Neural crest cell (in vitro differentiated cells): ENCODE data around the gene HAO1. TPM values are rescaled to one million over a fixed set of nuclear protein-coding genes. Genes with fewer than 3 reads are reported as not detected.

Source experiments
- DNase-seq: peaks from one replicate; pipeline ENCODE4 v3.0.0; 2021; ENCODE audit warnings: low read depth, mixed read lengths, low spot score
- H3K27ac Mint-ChIP-seq: one replicate; pipeline ENCODE4 v1.8.0; 2021; ENCODE audit warnings: mild to moderate bottlenecking, mixed read lengths; ENCODE audit not compliant: unreplicated experiment
- H3K27me3 Mint-ChIP-seq: 2 replicates; pipeline ENCODE4 v1.8.0; 2021; ENCODE audit warnings: low read depth, mild to moderate bottlenecking, mixed read lengths
- H3K36me3 Mint-ChIP-seq: 2 replicates; pipeline ENCODE4 v1.8.0; 2021; ENCODE audit warnings: low read depth, mild to moderate bottlenecking, mixed read lengths
- H3K4me1 Mint-ChIP-seq: 2 replicates; pipeline ENCODE4 v1.8.0; 2021; ENCODE audit warnings: mixed read lengths
- H3K4me3 Mint-ChIP-seq: one replicate; pipeline ENCODE4 v1.8.0; 2021; ENCODE audit warnings: mild to moderate bottlenecking, mixed read lengths
- H3K9me3 Mint-ChIP-seq: 2 replicates; pipeline ENCODE4 v1.8.0; 2021; ENCODE audit warnings: mixed read lengths
- total RNA-seq: library from RNA; stranded (reverse); gene quantifications from 2 replicates; pipeline ENCODE4 v1.2.1, GENCODE V29; 2021
- TF ChIP-seq, protein P1 (sequence below): fragments of 200-600 bp; sonication (generic); conservative IDR thresholded peaks from 2 replicates; pipeline ENCODE4 v1.5.0; 2021; ENCODE audit warnings: antibody characterized with exemption, mild to moderate bottlenecking

HAO1 gene
- total RNA-seq, 1 donor from 2014 or later = not detected

DNA sequence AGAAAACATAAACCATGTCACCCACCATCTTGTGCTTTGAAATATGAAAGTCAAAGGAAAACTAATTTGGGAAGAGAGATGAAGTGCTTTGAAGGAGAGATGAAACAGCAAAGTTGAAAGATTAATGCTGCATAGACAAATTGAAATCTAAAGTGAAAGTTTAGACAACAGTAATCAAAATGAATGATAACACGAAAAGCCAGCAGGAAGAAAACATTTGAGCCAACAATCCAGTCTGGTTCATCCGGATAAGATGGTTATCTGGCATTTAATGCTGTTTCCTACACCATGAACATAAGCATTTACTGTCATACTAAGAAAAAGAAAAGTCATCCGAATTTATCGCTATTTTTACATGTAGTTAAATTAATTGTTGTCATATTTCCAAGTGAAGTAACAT lies 595 bp downstream of the HAO1 start:
- no peak for DNase-seq
- Mint-ChIP-seq H3K9me3 (peaks cover 9% of the 10 kb centered on the region), H3K4me3 (no peak overlapping the region), H3K4me1 (peaks cover 13% of the 10 kb centered on the region), H3K36me3 (no peaks in the 10 kb centered on the region), H3K27ac (no peak overlapping the region), H3K27me3 (no peaks in the 10 kb centered on the region)
- TF ChIP-seq, protein P1, sequence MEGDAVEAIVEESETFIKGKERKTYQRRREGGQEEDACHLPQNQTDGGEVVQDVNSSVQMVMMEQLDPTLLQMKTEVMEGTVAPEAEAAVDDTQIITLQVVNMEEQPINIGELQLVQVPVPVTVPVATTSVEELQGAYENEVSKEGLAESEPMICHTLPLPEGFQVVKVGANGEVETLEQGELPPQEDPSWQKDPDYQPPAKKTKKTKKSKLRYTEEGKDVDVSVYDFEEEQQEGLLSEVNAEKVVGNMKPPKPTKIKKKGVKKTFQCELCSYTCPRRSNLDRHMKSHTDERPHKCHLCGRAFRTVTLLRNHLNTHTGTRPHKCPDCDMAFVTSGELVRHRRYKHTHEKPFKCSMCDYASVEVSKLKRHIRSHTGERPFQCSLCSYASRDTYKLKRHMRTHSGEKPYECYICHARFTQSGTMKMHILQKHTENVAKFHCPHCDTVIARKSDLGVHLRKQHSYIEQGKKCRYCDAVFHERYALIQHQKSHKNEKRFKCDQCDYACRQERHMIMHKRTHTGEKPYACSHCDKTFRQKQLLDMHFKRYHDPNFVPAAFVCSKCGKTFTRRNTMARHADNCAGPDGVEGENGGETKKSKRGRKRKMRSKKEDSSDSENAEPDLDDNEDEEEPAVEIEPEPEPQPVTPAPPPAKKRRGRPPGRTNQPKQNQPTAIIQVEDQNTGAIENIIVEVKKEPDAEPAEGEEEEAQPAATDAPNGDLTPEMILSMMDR = no peak

DNA sequence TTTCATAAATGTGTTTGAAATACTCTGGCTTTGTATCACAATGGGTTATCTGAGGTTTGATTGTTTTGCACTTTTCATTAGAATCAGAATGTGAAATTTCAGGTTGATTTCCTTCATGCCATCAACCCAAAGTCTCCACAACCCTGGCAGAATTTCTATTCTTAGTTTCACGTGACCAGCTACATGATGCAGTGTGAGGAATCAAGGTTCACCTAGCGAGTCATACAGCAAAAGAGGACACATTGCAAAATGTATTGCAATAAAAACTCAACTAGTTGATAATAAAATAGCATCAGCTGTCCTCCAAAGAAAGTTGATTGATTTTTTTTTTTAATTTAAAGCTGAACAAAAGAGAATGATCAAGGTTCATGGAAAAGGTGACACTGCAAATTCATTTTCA lies 2.2 kb downstream of the HAO1 start:
- Mint-ChIP-seq H3K27ac (no peak overlapping the region), H3K36me3 (no peaks in the 10 kb centered on the region), H3K4me1 (peaks cover 13% of the 10 kb centered on the region), H3K9me3 (peaks cover 9% of the 10 kb centered on the region), H3K4me3 (no peak overlapping the region), H3K27me3 (no peaks in the 10 kb centered on the region)
- no peak for DNase-seq
- TF ChIP-seq, protein P1 = no peak

DNA sequence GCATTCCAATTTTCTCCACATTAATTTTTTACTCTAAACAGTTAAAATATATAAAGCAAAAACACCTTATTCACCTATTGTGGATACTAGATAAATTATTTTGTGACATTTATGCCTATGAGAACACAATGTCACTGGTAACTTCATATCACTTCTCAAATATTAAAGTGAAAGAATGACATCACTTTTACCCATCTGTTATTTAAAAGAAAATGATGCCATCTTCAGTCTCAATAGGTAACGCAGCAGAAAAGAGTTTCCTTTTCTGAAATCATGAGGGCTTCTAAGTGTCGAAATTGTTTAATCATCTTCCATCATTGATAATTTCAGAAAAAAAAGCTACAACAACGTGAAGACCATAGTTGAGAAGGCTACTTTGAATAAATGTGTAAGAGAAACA lies 2.9 kb downstream of the HAO1 start:
- Mint-ChIP-seq H3K27ac (no peak overlapping the region), H3K4me3 (no peak overlapping the region), H3K9me3 (peaks cover 6% of the 10 kb centered on the region), H3K36me3 (no peaks in the 10 kb centered on the region), H3K27me3 (no peaks in the 10 kb centered on the region), H3K4me1 (peaks cover 13% of the 10 kb centered on the region)
- TF ChIP-seq, protein P1 = no peak
- no peak for DNase-seq

DNA sequence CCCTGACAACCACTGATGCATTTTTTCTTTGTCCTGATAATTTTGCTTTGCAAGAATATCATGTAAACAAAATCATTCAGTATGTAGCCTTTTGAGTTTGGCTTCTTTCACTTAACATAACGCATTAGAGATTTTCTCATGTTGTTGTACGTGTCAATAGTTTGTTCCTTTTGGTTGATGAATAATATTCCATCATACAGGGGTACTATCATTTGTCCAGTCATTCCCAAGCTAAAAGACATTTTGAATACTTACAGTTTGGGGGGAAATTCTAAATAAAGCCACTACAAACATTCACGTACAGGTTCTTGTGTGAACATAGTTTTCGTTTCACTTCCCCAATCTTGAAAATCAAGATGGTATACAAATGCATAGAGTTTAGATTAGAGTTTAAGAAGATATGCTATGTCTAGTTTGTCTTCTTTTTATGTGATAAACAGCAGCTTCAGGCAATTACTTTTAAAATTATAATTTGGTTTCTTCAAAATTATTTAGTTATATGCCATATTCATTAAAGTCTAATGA lies 5.2 kb downstream of the HAO1 start:
- H3K36me3 Mint-ChIP-seq = no peaks in the 10 kb centered on the region
- no peak for DNase-seq
- TF ChIP-seq, protein P1 = no peak
- H3K27ac Mint-ChIP-seq = no peak overlapping the region
- no peaks in the 10 kb centered on the region for H3K27me3 Mint-ChIP-seq
- peaks cover 13% of the 10 kb centered on the region for H3K4me1 Mint-ChIP-seq
- H3K4me3 Mint-ChIP-seq = no peak overlapping the region
- H3K9me3 Mint-ChIP-seq = no peaks in the 10 kb centered on the region

DNA sequence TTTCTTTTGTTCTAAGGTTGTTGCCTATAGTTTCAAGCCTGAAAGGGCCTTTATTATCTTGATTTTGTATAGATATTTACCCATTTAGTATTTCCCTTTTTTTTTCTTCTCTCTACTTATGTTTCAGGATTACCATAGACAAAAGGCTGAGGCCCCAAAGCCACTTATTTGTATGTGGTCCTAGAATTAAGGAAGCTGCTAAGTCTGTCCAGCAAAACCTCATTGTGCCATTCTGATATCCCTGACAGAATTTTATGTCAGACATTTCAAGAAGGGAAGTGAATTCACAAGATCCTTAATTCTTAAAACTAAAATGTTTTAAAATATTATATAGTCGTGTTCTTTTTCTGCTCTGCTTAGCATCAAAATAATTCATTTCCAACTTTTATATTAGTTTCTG lies 6.9 kb downstream of the HAO1 start:
- H3K9me3 Mint-ChIP-seq = no peaks in the 10 kb centered on the region
- peaks cover 13% of the 10 kb centered on the region for H3K4me1 Mint-ChIP-seq
- H3K36me3 Mint-ChIP-seq = no peaks in the 10 kb centered on the region
- H3K4me3 Mint-ChIP-seq = no peak overlapping the region
- H3K27me3 Mint-ChIP-seq = peaks cover 3% of the 10 kb centered on the region
- no peak for DNase-seq
- H3K27ac Mint-ChIP-seq = peak overlapping the region; percentile 64
- TF ChIP-seq, protein P1 = no peak
